Gastrocnemius medialis (tissue), 4 donors: Measurements from ENCODE around the gene TANGO2.

ENCODE experiments used
- CTCF ChIP-seq, 5 experiments: fragments of 450-650 bp in 3 of 5; fragments of 200-600 bp in 2 of 5; sonication (generic) in 2 of 5; IDR thresholded peaks in 4 of 5; conservative IDR thresholded peaks in 1 of 5; 1 replicate in 4 of 5; 2 replicates in 1 of 5; pipeline ENCODE4 v1.5.1; 2016 to 2019; ENCODE audit warnings: antibody characterized with exemption in 5 of 5, mild to moderate bottlenecking in 3 of 5, moderate library complexity in 3 of 5
- POLR2A ChIP-seq, 2 donors: fragments of 450-650 bp; IDR thresholded peaks; one replicate each; pipeline ENCODE4 v1.6.1; 2017; ENCODE audit warnings: antibody characterized with exemption in 2 of 2, mild to moderate bottlenecking in 2 of 2, moderate library complexity in 2 of 2

DNA sequence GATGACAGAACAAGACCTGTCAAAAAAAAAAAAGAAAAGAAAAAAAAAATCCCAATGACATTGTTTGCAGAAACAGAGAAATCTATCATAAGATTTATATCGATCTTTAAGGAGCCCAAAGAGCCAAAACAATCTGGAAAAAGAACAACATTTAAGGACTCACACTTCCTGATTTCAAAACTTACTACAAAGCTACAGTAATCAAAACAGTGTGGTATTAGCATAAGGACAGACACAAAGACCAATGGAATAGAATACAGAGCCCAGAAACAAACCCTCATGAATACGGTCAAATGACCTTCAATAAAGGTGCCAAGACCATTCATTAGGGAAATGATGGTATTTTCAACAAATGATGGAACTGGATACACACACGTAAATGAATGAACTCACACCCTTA is 16.4 kb upstream of the TANGO2 start:
- no peak for TF ChIP-seq POLR2A (IDR thresholded peaks at IDR 0.05)
- TF ChIP-seq CTCF (IDR thresholded peaks at IDR 0.05 in 4 of 5, conservative IDR thresholded peaks at IDR 0.05 in 1 of 5), result no peak
